Progenitor cell of endocrine pancreas (in vitro differentiated cells): ENCODE results near the gene SLC39A12. TPM values are rescaled to one million over a fixed set of nuclear protein-coding genes. Genes with fewer than 3 reads are reported as not detected.

Experiments used
- DNase-seq: peaks from one replicate; pipeline ENCODE4 v3.0.0; 2021; ENCODE audit warnings: low spot score; ENCODE audit not compliant: unreplicated experiment
- H3K27ac Mint-ChIP-seq: 2 replicates; pipeline ENCODE4 v1.8.0; 2021; ENCODE audit warnings: mild to moderate bottlenecking, moderate library complexity, mixed read lengths
- H3K27me3 Mint-ChIP-seq: 2 replicates; pipeline ENCODE4 v1.8.0; 2021; ENCODE audit warnings: mixed read lengths
- H3K36me3 Mint-ChIP-seq: 2 replicates; pipeline ENCODE4 v1.8.0; 2022; ENCODE audit warnings: mixed read lengths; ENCODE audit not compliant: insufficient read depth
- H3K4me1 Mint-ChIP-seq: 2 replicates; pipeline ENCODE4 v1.8.0; 2021; ENCODE audit warnings: low read depth, mixed read lengths
- H3K4me3 Mint-ChIP-seq: 2 replicates; pipeline ENCODE4 v1.8.0; 2021; ENCODE audit warnings: low read depth, mild to moderate bottlenecking, moderate library complexity, mixed read lengths
- H3K9me3 Mint-ChIP-seq: 2 replicates; pipeline ENCODE4 v1.8.0; 2021; ENCODE audit warnings: low read depth, mixed read lengths
- total RNA-seq: library from RNA; stranded (reverse); gene quantifications from 2 replicates; pipeline ENCODE4 v1.2.1, GENCODE V29; 2021
- TF ChIP-seq, protein P1 (sequence below): fragments of 200-600 bp; sonication (generic); IDR thresholded peaks from one replicate; pipeline ENCODE4 v1.5.0; 2021; ENCODE audit warnings: antibody characterized with exemption, mild to moderate bottlenecking; ENCODE audit not compliant: unreplicated experiment

Gene SLC39A12
- total RNA-seq, 1 donor from 2014 or later: not detected

DNA sequence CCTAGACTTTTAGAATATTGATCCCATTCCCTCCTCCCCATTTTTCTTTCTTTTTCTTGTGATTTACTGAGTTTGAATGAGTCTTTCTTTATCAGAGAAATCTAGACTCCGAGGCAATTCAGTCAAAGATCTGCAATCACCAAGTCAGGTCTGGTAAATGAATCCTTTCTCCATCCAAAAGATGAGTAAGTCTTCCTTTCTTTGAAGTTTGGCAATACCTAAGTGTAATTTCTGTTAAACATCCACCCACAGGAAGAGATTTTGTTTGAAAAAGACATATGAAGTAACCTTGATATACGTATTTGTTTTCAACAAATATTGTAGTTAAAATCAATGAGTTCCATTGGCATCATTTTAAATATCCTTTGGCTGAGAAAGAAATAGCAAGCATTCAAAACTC lies 58.3 kb downstream of the SLC39A12 start:
- DNase-seq: no peak
- no peaks in the 10 kb centered on the region for H3K9me3 Mint-ChIP-seq
- H3K36me3 Mint-ChIP-seq: no peaks in the 10 kb centered on the region
- H3K27ac Mint-ChIP-seq: no peak overlapping the region
- TF ChIP-seq, protein P1, sequence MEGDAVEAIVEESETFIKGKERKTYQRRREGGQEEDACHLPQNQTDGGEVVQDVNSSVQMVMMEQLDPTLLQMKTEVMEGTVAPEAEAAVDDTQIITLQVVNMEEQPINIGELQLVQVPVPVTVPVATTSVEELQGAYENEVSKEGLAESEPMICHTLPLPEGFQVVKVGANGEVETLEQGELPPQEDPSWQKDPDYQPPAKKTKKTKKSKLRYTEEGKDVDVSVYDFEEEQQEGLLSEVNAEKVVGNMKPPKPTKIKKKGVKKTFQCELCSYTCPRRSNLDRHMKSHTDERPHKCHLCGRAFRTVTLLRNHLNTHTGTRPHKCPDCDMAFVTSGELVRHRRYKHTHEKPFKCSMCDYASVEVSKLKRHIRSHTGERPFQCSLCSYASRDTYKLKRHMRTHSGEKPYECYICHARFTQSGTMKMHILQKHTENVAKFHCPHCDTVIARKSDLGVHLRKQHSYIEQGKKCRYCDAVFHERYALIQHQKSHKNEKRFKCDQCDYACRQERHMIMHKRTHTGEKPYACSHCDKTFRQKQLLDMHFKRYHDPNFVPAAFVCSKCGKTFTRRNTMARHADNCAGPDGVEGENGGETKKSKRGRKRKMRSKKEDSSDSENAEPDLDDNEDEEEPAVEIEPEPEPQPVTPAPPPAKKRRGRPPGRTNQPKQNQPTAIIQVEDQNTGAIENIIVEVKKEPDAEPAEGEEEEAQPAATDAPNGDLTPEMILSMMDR: no peak
- H3K4me3 Mint-ChIP-seq: no peak overlapping the region
- H3K4me1 Mint-ChIP-seq: peaks cover 13% of the 10 kb centered on the region
- H3K27me3 Mint-ChIP-seq: peaks cover 9% of the 10 kb centered on the region

- Mint-ChIP-seq H3K4me3 (no peak overlapping the region), H3K36me3 (no peaks in the 10 kb centered on the region), H3K4me1 (no peaks in the 10 kb centered on the region), H3K27me3 (no peaks in the 10 kb centered on the region), H3K9me3 (peaks cover 45% of the 10 kb centered on the region), H3K27ac (no peak overlapping the region)
- DNase-seq: no peak
- TF ChIP-seq, protein P1: no peak
Observed at GRCh38 chr10:18020523-18020922, 68.8 kb downstream of the SLC39A12 start.

- H3K9me3 Mint-ChIP-seq: peaks cover 48% of the 10 kb centered on the region
- no peaks in the 10 kb centered on the region for H3K36me3 Mint-ChIP-seq
- no peak overlapping the region for H3K4me3 Mint-ChIP-seq
- H3K27ac Mint-ChIP-seq: no peak overlapping the region
- no peaks in the 10 kb centered on the region for H3K27me3 Mint-ChIP-seq
- TF ChIP-seq, protein P1: no peak
- no peak for DNase-seq
- no peaks in the 10 kb centered on the region for H3K4me1 Mint-ChIP-seq
Observed at GRCh38 chr10:18021725-18022480, 70.2 kb downstream of the SLC39A12 start.

DNA sequence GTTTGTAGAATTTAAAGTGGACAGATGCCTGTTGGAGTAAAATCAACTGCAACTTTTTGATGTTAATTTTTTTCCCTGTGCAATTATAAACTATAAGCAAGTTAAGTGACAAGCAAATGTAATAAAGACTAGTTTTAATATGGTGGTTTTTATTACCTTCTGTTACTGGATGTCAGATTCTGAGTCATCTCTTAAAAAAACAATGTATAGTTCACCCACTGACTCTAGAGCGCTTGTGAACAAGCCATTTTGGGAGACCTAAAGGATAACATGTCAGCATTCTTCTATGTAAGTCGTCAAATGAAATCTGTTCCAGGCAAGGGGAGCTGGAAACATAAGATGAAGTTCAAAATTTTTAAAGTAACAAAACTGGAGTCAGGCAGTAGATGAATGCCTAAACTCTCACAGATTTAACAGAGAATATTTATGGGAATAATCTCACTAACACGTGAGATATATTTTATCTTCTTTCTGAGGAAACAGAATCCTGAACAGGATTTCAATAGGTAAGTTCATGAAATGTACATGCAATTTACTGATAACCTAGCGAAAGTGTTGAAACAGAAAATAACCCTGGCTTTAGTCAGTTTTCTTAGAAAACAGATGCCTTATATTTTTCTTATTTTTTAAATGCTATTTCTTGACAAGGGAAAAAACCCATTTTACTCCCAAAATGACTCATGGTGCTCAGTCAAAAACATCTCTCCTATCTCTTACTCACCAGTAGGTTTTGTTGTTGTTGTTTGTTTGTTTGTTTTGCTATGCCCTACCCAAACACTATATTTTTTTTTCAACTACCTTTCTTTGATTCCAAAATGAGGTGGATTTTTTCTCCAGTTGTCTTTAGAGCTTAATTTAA lies 91.7 kb downstream of the SLC39A12 start:
- TF ChIP-seq, protein P1: no peak
- no peaks in the 10 kb centered on the region for H3K36me3 Mint-ChIP-seq
- no peak overlapping the region for H3K27ac Mint-ChIP-seq
- H3K9me3 Mint-ChIP-seq: no peaks in the 10 kb centered on the region
- H3K27me3 Mint-ChIP-seq: no peaks in the 10 kb centered on the region
- no peak overlapping the region for H3K4me3 Mint-ChIP-seq
- no peak for DNase-seq
- no peaks in the 10 kb centered on the region for H3K4me1 Mint-ChIP-seq

DNA sequence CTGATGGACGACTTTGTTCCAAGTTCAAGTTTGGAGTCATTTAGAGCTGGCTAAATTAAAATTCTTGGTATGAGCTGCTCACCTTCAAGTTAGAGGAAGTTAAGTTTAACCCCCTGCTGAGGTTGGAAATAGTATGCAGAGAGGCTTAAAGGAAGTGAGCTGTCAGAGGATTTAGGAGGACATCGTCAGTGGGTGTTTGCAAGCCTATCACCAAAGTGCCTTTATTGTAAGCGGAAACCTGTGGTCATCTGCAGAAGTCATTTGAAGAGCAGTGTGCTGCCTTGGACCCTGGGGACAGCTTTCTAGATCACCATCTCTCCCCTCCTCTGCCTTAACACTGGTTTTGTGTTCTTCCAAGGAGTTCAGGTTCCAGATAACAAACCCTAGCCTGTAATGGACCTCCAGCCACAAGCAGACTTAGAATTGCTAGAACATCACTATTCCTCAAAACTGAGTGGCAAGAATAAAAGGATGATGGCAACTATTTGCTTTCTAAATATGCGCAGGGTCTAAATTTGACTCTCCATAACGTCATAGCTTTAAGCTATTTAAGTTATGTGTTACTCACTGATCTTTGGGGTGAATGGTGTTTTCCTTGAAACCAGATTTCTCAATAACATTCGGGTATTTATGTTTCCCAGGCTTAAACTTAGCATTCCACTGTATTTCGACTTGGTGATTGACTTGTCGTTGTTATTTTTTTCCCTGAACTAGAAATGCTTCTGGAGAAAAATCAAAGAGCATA lies 93.4 kb downstream of the SLC39A12 start:
- Mint-ChIP-seq H3K27me3 (no peaks in the 10 kb centered on the region), H3K27ac (no peak overlapping the region), H3K36me3 (no peaks in the 10 kb centered on the region), H3K4me1 (no peaks in the 10 kb centered on the region), H3K9me3 (no peaks in the 10 kb centered on the region), H3K4me3 (no peak overlapping the region)
- DNase-seq: no peak
- TF ChIP-seq, protein P1: no peak
